ENCODE results near the gene CBR3.
A peak's percentile ranks its signal among the peaks of the same experiment; 100 is the strongest.

Gene CBR3

DNA sequence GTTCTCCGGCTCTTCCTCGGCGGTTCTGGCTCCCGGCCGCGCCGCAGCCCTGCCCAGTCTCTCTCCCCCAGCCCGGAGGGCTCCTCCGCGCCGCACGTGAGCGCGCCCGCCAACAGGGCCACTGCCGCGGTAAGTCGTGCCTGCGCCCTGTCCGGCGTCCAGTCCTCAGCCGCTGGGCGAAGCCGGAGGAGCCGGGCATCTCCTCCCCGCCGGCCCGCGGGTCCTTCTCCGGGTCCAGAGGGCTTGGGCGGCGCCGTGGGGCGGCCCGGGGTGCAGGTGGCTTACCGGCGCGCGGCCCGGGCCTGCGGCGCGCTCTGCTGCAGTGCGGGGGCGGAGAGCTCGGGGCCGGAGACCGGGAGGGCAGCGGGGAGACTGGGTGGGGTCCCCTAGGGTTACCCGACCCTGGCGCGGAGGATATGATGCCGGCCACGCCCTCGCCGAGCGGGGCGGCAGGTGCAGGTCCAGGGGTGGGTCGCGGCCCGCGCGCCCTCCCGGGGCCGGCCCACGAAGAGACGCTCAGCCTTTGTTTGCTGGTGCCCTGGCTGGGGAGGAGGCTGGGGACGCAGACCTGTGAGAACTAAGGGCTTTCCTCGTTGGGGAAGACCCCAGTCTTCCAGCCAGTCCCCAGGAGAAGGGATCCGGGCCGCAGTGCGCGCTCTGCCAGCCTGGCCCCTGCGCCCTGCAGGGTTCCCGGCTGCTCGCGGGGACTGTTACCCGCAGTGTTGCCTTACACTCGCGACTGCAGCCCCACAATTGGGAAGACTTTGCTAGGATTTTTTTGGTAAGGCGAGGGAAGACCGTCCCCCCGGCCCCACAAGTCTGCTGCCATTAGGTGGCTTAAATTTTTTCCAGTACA is 22.2 kb downstream of the CBR3 start, which contains the start of gene DOP1B:
TSS of gene DOP1B (plus strand) at position 10 of the 856 bp plus-strand sequence. CDS start 7,910 bp downstream, outside the sequence.
- peaks cover 6% of the 10 kb centered on the region; the same call in 1 of the 2 replicates for H3K27me3 ChIP-seq (ENCODE audit: insufficient read depth, low read length)
- H3K4me1 ChIP-seq (ENCODE audit: control insufficient read depth, insufficient read depth, low read length, unreplicated experiment), result peaks cover 6% of the 10 kb centered on the region
- H3K79me2 ChIP-seq (ENCODE audit: control insufficient read depth, insufficient read depth, low read length, unreplicated experiment), result no peaks in the 10 kb centered on the region
- H3K36me3 ChIP-seq (ENCODE audit: insufficient read depth, low read length), result no peaks in the 10 kb centered on the region
- peak within 1 kb of the TSS; percentile 93 for H2AFZ ChIP-seq (ENCODE audit: low read length, unreplicated experiment)
- H3K4me3 ChIP-seq (ENCODE audit: low read depth, low read length), result peak within 1 kb of the TSS; percentile 88
- no peak within 1 kb of the TSS for H3K27ac ChIP-seq (ENCODE audit: low read depth, low read length)

DNA sequence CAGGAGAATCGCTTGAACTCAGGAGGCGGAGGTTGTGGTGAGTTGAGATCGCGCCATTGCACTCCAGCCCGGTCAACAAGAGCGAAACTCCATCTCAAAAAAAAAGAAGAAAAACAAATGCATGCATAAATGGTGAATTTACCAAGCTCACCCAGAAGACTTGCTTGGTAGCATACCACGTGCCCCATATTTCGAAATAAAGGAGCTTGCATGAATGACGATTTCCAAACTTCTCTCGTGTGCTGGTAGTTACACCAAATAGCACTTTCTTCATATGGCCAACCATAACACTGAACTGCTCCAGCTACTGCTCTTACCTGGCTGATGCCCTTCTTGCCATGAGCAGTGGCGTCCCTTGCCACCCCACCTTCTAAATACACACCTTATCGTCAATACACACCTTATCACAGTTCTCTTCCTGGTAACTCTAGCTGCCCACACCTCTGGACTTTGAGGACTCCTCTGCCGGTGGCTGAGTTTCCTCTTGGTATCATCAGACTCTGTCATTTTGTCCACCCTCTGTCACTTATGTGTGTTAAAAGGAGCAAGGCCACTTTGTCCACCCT is 24.6 kb downstream of the CBR3 start:
- no peaks in the 10 kb centered on the region for H3K36me3 ChIP-seq (ENCODE audit: insufficient read depth, low read length)
- H3K27ac ChIP-seq (ENCODE audit: low read depth, low read length), result no peak overlapping the region
- peaks cover 6% of the 10 kb centered on the region; the same call in 1 of the 2 replicates for H3K27me3 ChIP-seq (ENCODE audit: insufficient read depth, low read length)
- H2AFZ ChIP-seq (ENCODE audit: low read length, unreplicated experiment), result no peak overlapping the region
- H3K79me2 ChIP-seq (ENCODE audit: control insufficient read depth, insufficient read depth, low read length, unreplicated experiment), result no peaks in the 10 kb centered on the region
- H3K4me1 ChIP-seq (ENCODE audit: control insufficient read depth, insufficient read depth, low read length, unreplicated experiment), result peaks cover 6% of the 10 kb centered on the region
- H3K4me3 ChIP-seq (ENCODE audit: low read depth, low read length), result no peak overlapping the region

DNA sequence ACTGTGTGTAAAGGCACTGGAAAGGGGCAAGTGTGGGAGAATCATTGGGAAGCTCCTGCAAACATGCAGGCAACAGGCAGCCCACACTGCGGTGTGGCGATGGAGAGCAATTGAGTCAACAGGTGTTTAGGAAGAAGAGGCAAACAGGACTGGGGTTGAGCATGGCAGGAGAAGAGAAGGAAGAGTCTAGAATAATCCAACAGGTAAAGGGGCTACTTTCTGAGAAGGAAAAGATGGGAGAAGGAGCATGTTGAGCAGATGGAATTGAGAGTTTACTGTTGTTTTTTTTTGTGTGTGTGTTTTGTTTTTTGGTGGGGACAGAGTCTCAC is 25.9 kb downstream of the CBR3 start:
- Histone ChIP-seq H3K79me2 (ENCODE audit: control insufficient read depth, insufficient read depth, low read length, unreplicated experiment) (no peaks in the 10 kb centered on the region), H2AFZ (ENCODE audit: low read length, unreplicated experiment) (no peak overlapping the region), H3K36me3 (ENCODE audit: insufficient read depth, low read length) (no peaks in the 10 kb centered on the region), H3K4me1 (ENCODE audit: control insufficient read depth, insufficient read depth, low read length, unreplicated experiment) (peaks cover 4% of the 10 kb centered on the region), H3K4me3 (ENCODE audit: low read depth, low read length) (no peak overlapping the region), H3K27me3 (ENCODE audit: insufficient read depth, low read length) (no peaks in the 10 kb centered on the region; the same call in 1 of the 2 replicates), H3K27ac (ENCODE audit: low read depth, low read length) (no peak overlapping the region)

DNA sequence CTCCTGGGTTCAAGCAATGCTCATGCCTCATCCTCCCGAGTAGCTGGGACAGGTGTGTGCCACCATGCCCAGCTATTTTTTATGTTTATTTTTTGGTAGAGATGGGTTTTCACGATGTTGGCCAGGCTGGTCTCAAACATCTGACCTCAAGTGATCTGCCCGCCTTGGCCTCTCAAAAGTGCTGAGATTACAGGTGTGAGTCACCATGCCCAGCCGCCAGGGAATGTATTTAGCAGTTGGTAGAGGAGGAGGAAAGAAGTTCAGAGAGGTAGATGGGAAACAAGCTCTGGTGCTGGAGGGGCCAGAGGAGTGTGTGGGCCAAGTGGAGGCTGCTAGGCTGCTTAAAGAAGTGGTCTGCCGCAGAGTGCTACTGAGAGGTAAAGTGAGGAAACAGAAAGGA is 27.8 kb downstream of the CBR3 start:
- Histone ChIP-seq H3K4me3 (ENCODE audit: low read depth, low read length) (no peak overlapping the region), H3K27ac (ENCODE audit: low read depth, low read length) (no peak overlapping the region)

DNA sequence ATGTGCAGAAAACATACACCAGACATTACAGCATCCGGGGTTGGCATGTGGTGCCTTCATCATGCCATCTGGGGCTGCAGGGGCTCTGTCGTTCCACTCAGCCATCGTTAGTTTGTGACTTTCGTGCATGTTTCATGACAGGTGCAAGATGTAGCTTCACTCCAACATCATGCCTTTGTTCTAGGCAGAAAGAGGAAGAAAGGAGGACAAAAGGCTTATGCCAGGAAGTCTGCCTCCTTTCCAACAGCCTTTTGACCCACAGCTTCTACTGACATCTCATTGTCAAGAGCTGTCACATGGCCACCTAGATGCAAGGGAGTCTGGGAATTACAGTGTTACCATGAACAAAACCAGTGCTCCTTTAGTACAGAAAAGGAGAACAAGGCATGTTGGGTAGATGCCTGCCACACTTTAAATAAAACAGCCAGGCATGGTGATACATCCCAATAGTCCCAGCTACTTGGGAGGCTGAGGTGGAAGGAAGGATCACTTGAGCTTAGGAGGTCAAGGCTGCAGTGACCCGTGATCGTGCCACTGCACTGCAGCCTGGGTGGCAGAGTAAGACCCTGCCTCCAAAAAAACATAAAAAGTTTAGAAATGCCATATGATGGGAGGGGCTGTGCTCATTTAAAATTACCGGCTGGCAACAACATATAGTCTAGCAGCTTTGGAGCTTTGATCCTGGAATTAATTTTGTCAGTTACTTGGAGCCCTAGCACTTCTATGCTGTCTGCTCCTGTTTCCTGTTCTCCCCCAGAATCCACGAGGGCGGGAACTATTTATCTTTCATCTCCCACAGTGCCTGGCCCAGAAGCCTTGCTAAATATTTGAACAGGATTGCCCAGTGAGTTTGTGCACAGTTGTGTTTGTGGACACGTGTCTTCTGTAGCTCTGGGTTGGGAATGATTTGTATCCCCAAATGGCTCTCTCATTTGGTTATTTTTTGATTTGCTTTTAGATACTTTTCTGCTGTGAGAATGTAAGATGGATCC is 29.2 kb downstream of the CBR3 start:
- H3K27ac ChIP-seq (ENCODE audit: low read depth, low read length), result no peak overlapping the region
- H2AFZ ChIP-seq (ENCODE audit: low read length, unreplicated experiment), result no peak overlapping the region
- no peaks in the 10 kb centered on the region for H3K79me2 ChIP-seq (ENCODE audit: control insufficient read depth, insufficient read depth, low read length, unreplicated experiment)
- no peaks in the 10 kb centered on the region for H3K27me3 ChIP-seq (ENCODE audit: insufficient read depth, low read length)
- no peak overlapping the region for H3K4me3 ChIP-seq (ENCODE audit: low read depth, low read length)
- H3K36me3 ChIP-seq (ENCODE audit: insufficient read depth, low read length), result no peaks in the 10 kb centered on the region
- no peaks in the 10 kb centered on the region for H3K4me1 ChIP-seq (ENCODE audit: control insufficient read depth, insufficient read depth, low read length, unreplicated experiment)

More for the DNA sequence above, 27.8 kb downstream of the CBR3 start:
- no peaks in the 10 kb centered on the region for H3K27me3 ChIP-seq (ENCODE audit: insufficient read depth, low read length)
- H2AFZ ChIP-seq (ENCODE audit: low read length, unreplicated experiment), result no peak overlapping the region
- H3K4me1 ChIP-seq (ENCODE audit: control insufficient read depth, insufficient read depth, low read length, unreplicated experiment), result no peaks in the 10 kb centered on the region
- H3K36me3 ChIP-seq (ENCODE audit: insufficient read depth, low read length), result no peaks in the 10 kb centered on the region
- no peaks in the 10 kb centered on the region for H3K79me2 ChIP-seq (ENCODE audit: control insufficient read depth, insufficient read depth, low read length, unreplicated experiment)

DNA sequence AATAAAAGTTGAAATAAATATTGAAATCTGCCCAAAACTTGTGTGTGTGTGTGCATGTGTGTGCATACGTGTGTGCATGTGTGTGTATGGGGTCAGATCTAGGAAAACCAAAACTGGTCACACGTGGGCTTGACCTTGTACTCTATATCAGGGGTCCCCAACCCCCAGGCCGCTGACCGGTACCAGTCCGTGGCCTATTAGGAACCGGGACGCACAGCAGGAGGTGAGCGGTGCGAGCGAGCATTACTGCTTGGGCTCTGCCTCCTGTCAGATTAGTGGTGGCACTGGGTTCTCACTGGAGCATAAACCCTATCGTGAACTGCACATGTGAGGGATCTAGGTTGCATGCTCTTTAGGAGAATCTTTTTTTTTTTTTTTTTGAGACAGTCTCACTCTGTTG is 30.5 kb downstream of the CBR3 start:
- Histone ChIP-seq H3K4me1 (ENCODE audit: control insufficient read depth, insufficient read depth, low read length, unreplicated experiment) (no peaks in the 10 kb centered on the region), H2AFZ (ENCODE audit: low read length, unreplicated experiment) (no peak overlapping the region), H3K4me3 (ENCODE audit: low read depth, low read length) (no peak overlapping the region), H3K36me3 (ENCODE audit: insufficient read depth, low read length) (no peaks in the 10 kb centered on the region), H3K79me2 (ENCODE audit: control insufficient read depth, insufficient read depth, low read length, unreplicated experiment) (no peaks in the 10 kb centered on the region), H3K27me3 (ENCODE audit: insufficient read depth, low read length) (no peaks in the 10 kb centered on the region), H3K27ac (ENCODE audit: low read depth, low read length) (no peak overlapping the region)

DNA sequence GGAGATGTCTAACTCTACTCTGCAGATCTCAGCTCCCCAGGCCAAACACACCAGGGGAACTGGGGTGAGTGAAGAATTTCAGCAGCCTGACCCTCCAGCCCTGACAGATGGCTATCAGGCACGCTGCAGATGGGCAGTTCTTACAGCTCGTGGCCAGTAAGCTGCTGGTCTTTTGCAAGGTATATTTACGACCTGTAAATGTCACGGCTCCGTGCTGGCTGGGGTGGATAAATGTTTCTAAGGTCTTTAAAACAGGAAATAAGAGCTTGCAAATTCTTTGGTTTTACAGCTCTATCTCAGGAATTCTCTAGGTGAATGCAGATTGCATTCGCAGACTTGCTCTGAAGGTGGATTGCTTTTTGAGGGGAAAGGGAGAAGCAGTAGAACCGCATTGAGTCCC is 31.8 kb downstream of the CBR3 start:
- no peak overlapping the region for H3K27ac ChIP-seq (ENCODE audit: low read depth, low read length)
- H3K4me3 ChIP-seq (ENCODE audit: low read depth, low read length), result no peak overlapping the region
- H2AFZ ChIP-seq (ENCODE audit: low read length, unreplicated experiment), result no peak overlapping the region
- no peaks in the 10 kb centered on the region for H3K4me1 ChIP-seq (ENCODE audit: control insufficient read depth, insufficient read depth, low read length, unreplicated experiment)
- H3K27me3 ChIP-seq (ENCODE audit: insufficient read depth, low read length), result no peaks in the 10 kb centered on the region
- no peaks in the 10 kb centered on the region for H3K36me3 ChIP-seq (ENCODE audit: insufficient read depth, low read length)
- no peaks in the 10 kb centered on the region for H3K79me2 ChIP-seq (ENCODE audit: control insufficient read depth, insufficient read depth, low read length, unreplicated experiment)

DNA sequence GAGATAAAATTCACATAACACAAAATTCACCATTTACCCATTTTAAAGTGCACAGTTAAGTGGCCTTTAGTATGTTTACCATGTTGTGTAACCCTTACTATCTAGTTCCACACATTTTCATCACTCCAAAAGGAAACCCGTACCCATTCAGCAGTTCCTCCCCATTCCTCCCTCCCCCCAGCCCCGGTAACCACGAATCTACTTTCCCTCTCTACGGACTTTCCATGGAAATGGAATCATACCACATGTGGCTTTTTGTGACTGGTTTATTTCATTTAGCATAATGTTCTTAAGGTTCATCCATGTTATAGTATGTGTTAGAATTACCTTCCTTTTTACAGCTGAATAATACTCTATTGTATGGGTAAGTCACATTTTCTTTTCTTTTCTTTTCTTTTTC is 32.7 kb downstream of the CBR3 start:
- Histone ChIP-seq H3K27ac (ENCODE audit: low read depth, low read length) (no peak overlapping the region), H3K4me1 (ENCODE audit: control insufficient read depth, insufficient read depth, low read length, unreplicated experiment) (no peaks in the 10 kb centered on the region)

DNA sequence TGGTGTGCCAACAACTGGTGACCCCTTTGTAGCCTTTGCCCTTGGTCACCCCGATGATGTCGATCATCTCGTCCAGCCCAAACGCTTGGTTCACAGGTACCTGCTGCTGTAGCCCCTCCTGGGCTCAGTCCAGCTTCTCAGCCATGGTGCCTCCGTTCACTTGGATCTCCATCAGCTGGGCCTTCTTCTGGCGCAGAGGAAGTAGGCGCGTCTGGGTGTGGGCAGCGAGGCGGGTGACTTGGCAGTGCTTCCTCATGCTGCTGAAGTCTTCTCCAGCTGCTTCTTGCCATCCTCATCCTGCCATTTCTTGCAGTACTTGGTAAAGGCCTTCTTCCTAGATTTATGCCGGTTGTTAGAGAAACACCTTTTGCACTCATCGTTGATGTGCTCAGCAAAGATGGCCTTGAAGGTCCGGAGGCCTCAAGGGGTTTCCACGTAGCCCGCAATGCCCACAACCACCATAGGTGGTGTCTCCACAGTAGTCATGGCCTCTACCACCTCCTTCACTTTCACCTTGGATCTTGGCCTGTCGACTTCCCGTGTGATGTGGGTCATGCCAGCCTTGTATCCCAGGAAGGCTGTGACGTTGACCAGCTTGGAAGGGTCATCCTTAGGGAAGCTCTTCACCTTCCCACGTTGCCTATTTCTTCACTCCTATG is 34.7 kb downstream of the CBR3 start:
- Histone ChIP-seq H2AFZ (ENCODE audit: low read length, unreplicated experiment) (no peak overlapping the region), H3K27me3 (ENCODE audit: insufficient read depth, low read length) (no peaks in the 10 kb centered on the region), H3K27ac (ENCODE audit: low read depth, low read length) (no peak overlapping the region), H3K4me3 (ENCODE audit: low read depth, low read length) (no peak overlapping the region), H3K79me2 (ENCODE audit: control insufficient read depth, insufficient read depth, low read length, unreplicated experiment) (no peaks in the 10 kb centered on the region), H3K36me3 (ENCODE audit: insufficient read depth, low read length) (no peaks in the 10 kb centered on the region), H3K4me1 (ENCODE audit: control insufficient read depth, insufficient read depth, low read length, unreplicated experiment) (no peaks in the 10 kb centered on the region)

More for the DNA sequence above, 32.7 kb downstream of the CBR3 start:
- H2AFZ ChIP-seq (ENCODE audit: low read length, unreplicated experiment), result no peak overlapping the region
- no peaks in the 10 kb centered on the region for H3K79me2 ChIP-seq (ENCODE audit: control insufficient read depth, insufficient read depth, low read length, unreplicated experiment)
- no peaks in the 10 kb centered on the region for H3K36me3 ChIP-seq (ENCODE audit: insufficient read depth, low read length)
- H3K4me3 ChIP-seq (ENCODE audit: low read depth, low read length), result no peak overlapping the region
- no peaks in the 10 kb centered on the region for H3K27me3 ChIP-seq (ENCODE audit: insufficient read depth, low read length)

DNA sequence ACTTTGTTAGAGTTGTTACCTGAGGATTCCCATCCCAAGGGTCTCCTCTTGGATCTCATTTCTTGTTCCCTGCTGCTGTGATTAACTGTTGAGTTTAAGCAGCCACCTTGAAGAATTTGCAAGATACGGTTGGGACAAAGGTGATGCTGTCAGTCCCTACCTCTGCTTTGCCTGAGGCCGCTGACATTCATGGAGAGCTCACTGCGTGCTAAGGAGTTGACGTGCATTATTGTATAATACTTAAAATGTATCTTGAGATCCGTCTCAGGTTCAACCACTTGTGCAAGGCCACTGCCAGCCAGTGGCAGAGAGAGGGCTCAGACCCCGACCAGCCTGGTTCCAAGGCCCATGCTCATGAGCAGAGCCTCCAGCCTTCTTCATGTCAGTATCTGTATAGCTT is 35.9 kb downstream of the CBR3 start:
- Histone ChIP-seq H3K4me1 (ENCODE audit: control insufficient read depth, insufficient read depth, low read length, unreplicated experiment) (no peaks in the 10 kb centered on the region), H3K27ac (ENCODE audit: low read depth, low read length) (no peak overlapping the region), H3K27me3 (ENCODE audit: insufficient read depth, low read length) (no peaks in the 10 kb centered on the region), H3K79me2 (ENCODE audit: control insufficient read depth, insufficient read depth, low read length, unreplicated experiment) (no peaks in the 10 kb centered on the region), H3K4me3 (ENCODE audit: low read depth, low read length) (no peak overlapping the region), H2AFZ (ENCODE audit: low read length, unreplicated experiment) (no peak overlapping the region), H3K36me3 (ENCODE audit: insufficient read depth, low read length) (no peaks in the 10 kb centered on the region)
